Measurements from ENCODE around the gene ZNF816. TPM values are rescaled to one million over a fixed set of nuclear protein-coding genes. Genes with fewer than 3 reads are reported as not detected.
"Not testable (repeated sequence)": the region's sequence is repeated elsewhere in the genome, so short reads cannot be mapped to it uniquely, and the experiment has no call there.

The ZNF816 gene
- total and polyA plus RNA-seq, 7 donors: 3.6 to 8.4 (median 5.4) TPM

DNA sequence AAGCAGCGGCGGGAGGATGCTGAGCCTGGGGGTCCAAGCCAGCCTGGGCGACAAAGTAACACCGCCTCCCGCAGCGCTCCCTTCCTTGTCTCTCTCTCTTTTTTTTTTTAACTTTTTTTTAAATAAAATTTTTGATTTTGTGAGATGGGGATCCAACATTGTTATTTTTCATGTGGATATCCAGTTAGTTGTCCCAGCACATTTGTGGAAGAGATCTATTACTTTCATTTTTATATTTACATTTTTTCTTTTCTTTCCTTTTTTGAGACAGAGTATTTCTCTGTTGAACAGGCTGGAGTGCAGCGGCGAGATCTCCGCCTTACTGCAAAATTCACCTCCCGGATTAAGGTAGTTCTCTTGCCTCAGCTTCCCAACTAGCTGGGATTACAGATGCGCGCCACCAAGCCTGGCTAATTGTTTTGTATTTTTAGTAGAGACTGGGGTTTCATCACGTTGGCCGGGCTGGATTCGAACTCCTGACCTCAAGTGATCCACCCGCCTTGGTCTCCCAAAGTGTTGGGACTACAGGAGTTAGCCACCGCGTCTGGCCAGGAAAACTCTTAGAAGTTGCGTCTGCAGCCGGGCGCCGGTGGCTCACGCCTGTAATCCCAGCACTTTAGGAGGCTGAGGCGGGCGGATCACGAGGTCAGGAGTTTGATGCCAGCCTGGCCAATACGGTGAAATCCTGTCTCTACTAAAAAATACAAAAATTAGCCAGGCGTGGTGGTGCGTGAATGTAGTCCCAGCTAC is 19.4 kb downstream of the ZNF816 start:
- 66 to 73% methylated on average over 29 of the region's 29 CpGs for WGBS, 2 donors
- Histone ChIP-seq H3K27ac (peak overlapping the region; percentile 84 to 88 (median 86)), H3K36me3 (peaks cover 0 to 2% (median 0%) of the 10 kb centered on the region in 4 donors), H3K9me3 (peaks cover 3 to 14% (median 6%) of the 10 kb centered on the region in 4 donors), H3K4me1 (peaks cover 0 to 13% (median 8%) of the 10 kb centered on the region in 4 donors), H3K27me3 (no peaks in the 10 kb centered on the region), H3K4me3 (peak overlapping the region; percentile 63 to 81 (median 69))
- intact Hi-C loops (cut with DNase I): loop anchor here (1.0 to 5.0 kb wide), 2 partner anchors 19 to 46 kb away; partner anchors contain the start of genes ZNF320 and ZNF816
- DNase-seq: peak; percentile 52
- TF ChIP-seq EP300 (IDR thresholded peaks at IDR 0.05): no peak

- no peaks in the 10 kb centered on the region for H3K27me3 ChIP-seq
- H3K9me3 ChIP-seq: peaks cover 0 to 7% (median 3%) of the 10 kb centered on the region in 4 donors
- H3K4me1 ChIP-seq: peaks cover 0 to 13% (median 8%) of the 10 kb centered on the region in 4 donors
- DNase-seq: peak; percentile 97
- H3K4me3 ChIP-seq: peak overlapping the region; percentile 63 to 81 (median 69)
- TF ChIP-seq POLR2A (IDR thresholded peaks at IDR 0.05) (peak; percentile 76 to 88), POLR2AphosphoS5 (IDR thresholded peaks at IDR 0.05) (peak; percentile 84 to 96 (median 91)), EP300 (IDR thresholded peaks at IDR 0.05) (no peak)
- WGBS, 2 donors: 0 to 1% methylated on average over 43 of the region's 43 CpGs
- peak overlapping the region; percentile 84 to 88 (median 86) for H3K27ac ChIP-seq
- intact Hi-C loops (cut with DNase I): loop anchor here (1.0 to 5.0 kb wide), 3 partner anchors 19 to 45 kb away; partner anchors contain the start of genes ZNF320, ZNF816 and ZNF888
- no peaks in the 10 kb centered on the region for H3K36me3 ChIP-seq
Measured at GRCh38 chr19:52942386-52943133, 20.1 kb downstream of the ZNF816 start.

DNA sequence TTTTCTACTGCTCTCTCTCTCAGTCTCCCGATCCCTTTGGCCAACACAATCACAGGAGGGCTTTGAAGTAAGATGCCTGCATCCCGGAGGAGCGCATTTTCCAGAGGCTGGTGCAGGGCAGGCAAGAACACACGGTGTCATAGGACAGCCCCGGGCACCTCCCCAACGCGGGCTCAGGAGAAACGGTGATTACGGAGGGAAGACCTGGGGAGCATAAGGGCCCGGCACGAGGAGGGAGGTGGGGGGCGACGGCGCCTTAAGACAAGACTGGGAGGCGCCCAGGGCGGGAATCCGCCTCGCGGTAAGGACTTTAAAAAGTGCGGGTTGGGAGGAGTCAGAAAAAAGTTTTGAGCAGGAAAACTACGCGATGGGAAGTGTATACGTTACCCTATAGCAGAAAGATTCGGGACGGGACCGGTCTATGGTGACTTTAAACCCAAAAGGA is 20.7 kb downstream of the ZNF816 start:
- intact Hi-C loops (cut with DNase I): loop anchor here (1.0 to 5.0 kb wide), 2 partner anchors 19 to 45 kb away; partner anchors contain the start of genes ZNF320 and ZNF888
- peak overlapping the region; percentile 63 to 81 (median 69) for H3K4me3 ChIP-seq
- DNase-seq: peak; percentile 75
- H3K4me1 ChIP-seq: peaks cover 0 to 13% (median 8%) of the 10 kb centered on the region in 4 donors
- peaks cover 0 to under 1% (median 0%) of the 10 kb centered on the region in 4 donors for H3K9me3 ChIP-seq
- TF ChIP-seq POLR2AphosphoS5 (IDR thresholded peaks at IDR 0.05) (no peak), POLR2A (IDR thresholded peaks at IDR 0.05) (no peak), CTCF (IDR thresholded peaks at IDR 0.05) (no peak), EP300 (IDR thresholded peaks at IDR 0.05) (no peak)
- H3K27me3 ChIP-seq: no peaks in the 10 kb centered on the region
- 0 to 1% methylated on average over 26 of the region's 26 CpGs for WGBS, 2 donors
- no peaks in the 10 kb centered on the region for H3K36me3 ChIP-seq
- peak overlapping the region; percentile 84 to 88 (median 86) for H3K27ac ChIP-seq

DNA sequence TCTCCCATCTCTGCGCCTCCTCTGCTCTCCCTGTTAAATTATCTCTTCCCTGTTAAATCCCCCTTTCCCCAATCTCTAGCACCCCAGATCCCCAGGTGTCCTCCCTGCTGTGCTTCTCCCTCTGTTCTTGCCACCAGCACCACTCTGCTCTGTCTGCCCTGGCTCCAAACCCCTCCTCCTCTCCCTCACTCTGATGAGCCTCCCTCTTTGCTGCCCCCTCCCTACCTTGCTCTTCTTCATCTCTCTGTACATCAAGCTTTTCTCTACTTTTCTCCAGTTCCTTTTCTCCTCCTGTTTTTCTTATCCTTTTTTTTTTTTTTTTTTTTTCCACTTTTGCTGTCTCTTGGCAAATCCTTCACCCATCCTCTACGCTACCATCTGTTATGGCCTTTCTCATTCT is 21.2 kb downstream of the ZNF816 start:
- 18 to 42% methylated on average over 2 of the region's 2 CpGs for WGBS, 2 donors

GRCh38 chr19:52940905-52941304 is 21.8 kb downstream of the ZNF816 start:
- not testable (repeated sequence) for H3K27me3 ChIP-seq, H3K36me3 ChIP-seq, H3K4me3 ChIP-seq, H3K27ac ChIP-seq, H3K9me3 ChIP-seq
- intact Hi-C loops (cut with DNase I): loop anchor here (5.0 kb wide), 1 partner anchor 44 kb away; the partner anchor contains the start of gene ZNF320
- peak; percentile 22 for DNase-seq
- H3K4me1 ChIP-seq: peaks cover 0 to 13% (median 8%) of the 10 kb centered on the region in 4 donors
- 44 to 78% methylated on average over 5 of the region's 5 CpGs for WGBS, 2 donors

More for the DNA sequence above, 21.2 kb downstream of the ZNF816 start:
- peak; percentile 46 for DNase-seq
- intact Hi-C loops (cut with DNase I): loop anchor here (5.0 kb wide), 1 partner anchor 44 kb away; the partner anchor contains the start of gene ZNF320
- H3K4me3 ChIP-seq: peak overlapping the region; percentile 63 to 81 (median 69)
- not testable (repeated sequence) for H3K36me3 ChIP-seq, H3K27me3 ChIP-seq, H3K9me3 ChIP-seq
- H3K27ac ChIP-seq: peak overlapping the region; percentile 84 to 88 (median 86)
- H3K4me1 ChIP-seq: peaks cover 0 to 13% (median 8%) of the 10 kb centered on the region in 4 donors

GRCh38 chr19:52938761-52939160 is 23.9 kb downstream of the ZNF816 start:
- no peak overlapping the region for H3K27ac ChIP-seq
- no peaks in the 10 kb centered on the region for H3K9me3 ChIP-seq
- no peak for TF ChIP-seq CTCF (IDR thresholded peaks at IDR 0.05)
- no peak for TF ChIP-seq POLR2A (IDR thresholded peaks at IDR 0.05)
- TF ChIP-seq POLR2AphosphoS5 (IDR thresholded peaks at IDR 0.05): no peak
- no peak for TF ChIP-seq EP300 (IDR thresholded peaks at IDR 0.05)
- no peaks in the 10 kb centered on the region for H3K36me3 ChIP-seq
- no peak overlapping the region for H3K4me3 ChIP-seq
- H3K4me1 ChIP-seq: peaks cover 0 to 13% (median 8%) of the 10 kb centered on the region in 4 donors
- WGBS, 2 donors: 13 to 39% methylated on average over 5 of the region's 5 CpGs
- H3K27me3 ChIP-seq: no peaks in the 10 kb centered on the region
- intact Hi-C loops (cut with DNase I): no loop called here
- no peak for DNase-seq

Measured in sigmoid colon (tissue), 7 donors.